NCI-H226 (cell line): Measurements from ENCODE around the gene MNX1.

Experiments used
- DNase-seq: peaks from one replicate; pipeline ENCODE4 v3.0.0-alpha.2; 2015

Gene MNX1

DNA sequence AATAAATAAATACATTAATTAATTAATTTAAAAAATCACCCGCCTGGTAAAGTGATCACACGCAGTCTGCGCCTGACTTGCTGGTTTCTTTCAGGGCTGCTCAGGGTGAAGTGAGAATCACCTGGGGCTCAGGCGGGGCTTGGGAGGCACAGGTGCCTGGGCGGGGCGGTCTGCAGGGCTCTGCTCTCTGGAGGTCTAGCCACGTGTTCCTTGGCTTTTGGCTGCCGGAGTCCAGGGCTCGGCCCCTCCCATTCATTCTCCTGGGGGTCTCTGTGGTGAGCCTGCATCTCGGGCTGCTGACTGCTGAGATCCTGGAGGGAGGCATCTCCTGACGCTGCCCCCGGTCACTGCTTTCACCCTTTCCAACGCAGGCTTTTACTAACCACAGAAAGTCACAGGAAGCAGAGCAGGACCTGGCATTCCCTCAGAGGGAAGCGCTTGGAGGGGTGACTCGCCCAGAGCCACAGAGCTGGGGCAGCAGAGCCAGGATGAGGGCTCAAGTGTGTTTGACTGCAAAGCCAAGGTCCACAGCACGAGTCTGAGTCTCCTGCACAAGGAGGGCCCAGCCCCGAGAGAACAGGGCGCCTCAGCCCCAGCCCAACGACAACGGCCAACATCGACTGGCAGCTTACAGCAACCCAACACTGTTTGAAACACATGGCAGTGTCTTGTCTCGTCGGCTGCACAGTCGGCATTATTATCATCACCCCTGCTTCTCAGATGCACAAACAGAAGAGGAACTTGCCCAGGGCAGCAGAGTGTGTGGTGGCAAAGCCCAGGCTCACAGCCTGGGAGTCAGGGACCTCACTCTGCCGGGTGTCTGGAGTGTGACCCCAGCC is 22.4 kb upstream of the MNX1 start:
- DNase-seq = no peak

- no peak for DNase-seq
Measured at GRCh38 chr7:157032128-157032527, 21.7 kb upstream of the MNX1 start.

DNA sequence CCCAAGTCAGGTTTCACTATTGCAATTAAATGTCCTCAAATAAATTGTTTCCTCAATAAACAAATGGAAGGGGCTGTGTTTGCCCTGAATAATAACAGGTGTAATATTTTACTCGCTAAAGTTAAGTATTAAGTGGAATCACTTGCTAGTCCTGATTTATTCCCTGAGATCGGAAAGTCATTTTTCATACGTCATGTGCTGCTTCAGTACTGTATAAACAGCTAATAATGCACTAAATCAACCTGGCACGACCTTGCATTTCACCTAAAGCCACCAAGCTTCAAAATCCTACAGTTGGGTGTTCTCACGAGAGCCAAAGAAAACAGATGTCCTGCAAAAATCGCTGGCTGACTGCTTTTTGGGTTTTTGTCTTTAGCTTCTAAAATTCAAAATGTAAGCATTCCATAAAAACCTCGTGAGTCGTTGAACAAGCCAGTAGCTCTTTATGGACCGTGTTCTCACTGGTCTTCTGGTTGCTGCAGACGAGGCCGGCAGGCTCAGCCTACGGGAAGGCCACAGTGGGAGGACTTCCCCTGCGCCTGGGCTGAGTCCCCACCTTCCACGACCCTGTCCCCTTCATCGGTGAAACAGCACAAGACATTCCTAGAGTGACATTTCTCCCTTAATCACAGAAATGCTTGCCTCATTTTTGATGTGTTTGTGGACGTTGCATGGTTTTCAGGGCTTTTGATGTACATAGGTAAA is 17.9 kb upstream of the MNX1 start:
- DNase-seq = no peak

DNA sequence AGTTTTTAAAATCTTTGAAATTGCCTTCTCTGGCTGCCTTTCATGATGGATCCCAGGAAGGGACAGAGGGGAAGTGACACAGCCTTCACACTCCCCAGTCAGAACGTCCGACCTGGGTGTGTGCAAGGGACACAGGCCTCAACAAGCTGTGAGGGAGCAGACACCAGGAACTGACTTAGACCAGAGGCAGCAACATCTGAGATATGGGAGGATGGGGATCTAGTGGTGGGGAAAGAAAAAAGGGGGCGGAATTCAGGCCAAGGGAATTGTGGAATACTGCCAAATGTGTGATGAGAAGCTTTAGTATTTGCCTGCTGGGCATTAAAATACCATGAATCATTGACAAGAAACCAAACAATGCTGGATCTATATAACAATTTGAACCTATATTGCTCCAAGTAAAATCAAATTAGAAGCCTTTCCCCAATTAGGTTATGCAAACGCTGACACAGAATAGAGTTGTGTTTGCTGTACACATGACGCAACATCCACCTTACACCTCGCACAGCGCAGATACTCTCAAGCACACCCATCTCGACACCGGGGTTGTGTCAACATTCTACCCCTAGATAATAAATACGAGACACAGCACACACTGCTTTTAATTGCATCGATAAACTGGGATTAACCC is 17.2 kb upstream of the MNX1 start:
- DNase-seq = peak; percentile 31

GRCh38 chr7:157024716-157025115 is 14.3 kb upstream of the MNX1 start:
- DNase-seq = no peak

DNA sequence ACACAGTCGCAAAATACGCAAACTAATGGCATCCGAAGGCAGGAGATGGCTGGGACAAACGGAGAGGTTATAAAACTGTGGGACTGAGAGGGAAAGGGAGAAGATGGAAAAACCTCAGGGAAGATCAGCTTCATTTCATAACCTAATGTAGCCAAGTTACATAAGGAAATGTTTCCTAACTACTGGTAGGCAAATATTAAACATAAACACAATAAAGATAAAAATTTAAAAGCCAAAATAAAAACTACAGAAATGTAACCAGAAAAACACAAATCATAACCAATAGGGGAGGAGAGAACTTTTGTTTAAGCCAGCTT is 13.1 kb upstream of the MNX1 start:
- DNase-seq = no peak

DNA sequence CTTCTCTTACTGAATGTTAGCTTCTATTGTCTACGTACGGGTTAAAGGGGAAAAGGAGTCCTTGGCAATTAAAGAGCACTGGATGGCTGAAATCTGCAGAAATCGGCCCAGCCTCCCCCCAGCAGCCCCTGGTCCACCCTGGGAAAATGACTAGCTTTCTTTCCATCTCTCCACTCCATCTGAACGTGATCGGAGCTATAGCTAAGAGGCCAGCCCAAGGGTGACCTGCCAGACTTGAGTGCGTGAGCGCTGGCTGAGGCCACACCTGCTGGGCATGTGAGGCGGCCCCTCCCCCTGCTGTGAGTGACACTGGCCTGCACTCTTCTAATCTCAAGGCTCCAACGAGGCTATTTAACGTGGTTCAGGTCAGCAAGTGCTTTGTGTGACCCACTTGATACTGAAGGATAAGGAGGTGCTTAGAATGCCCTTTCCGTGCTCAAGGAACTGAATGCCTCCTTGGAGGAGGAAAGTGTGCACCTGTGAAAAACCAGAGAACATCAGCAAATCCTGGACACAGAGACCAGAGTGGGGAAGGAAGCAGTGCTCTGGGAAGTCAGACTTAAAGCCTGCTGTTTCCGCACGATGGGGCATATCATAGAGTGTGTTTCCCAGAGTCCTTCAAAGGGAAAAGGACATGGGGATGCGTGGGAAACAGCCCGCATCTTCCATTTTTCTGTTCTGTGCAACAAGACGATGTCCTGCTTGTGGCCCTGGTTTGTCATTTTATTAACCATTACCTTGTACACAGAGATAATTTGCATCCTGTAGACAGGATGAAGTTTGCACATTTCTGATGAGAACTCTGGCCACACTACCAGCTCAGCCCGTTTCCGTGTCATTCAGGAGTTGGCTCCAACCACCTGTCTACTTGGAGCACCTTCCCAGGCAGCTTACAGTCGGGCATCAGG is 12.5 kb upstream of the MNX1 start:
- no peak for DNase-seq

- DNase-seq = no peak
Measured at GRCh38 chr7:157021871-157022680, 11.6 kb upstream of the MNX1 start.

GRCh38 chr7:157021071-157021870 is 10.8 kb upstream of the MNX1 start:
- DNase-seq = no peak

GRCh38 chr7:157020514-157021070 is 10.1 kb upstream of the MNX1 start:
- DNase-seq = no peak

DNA sequence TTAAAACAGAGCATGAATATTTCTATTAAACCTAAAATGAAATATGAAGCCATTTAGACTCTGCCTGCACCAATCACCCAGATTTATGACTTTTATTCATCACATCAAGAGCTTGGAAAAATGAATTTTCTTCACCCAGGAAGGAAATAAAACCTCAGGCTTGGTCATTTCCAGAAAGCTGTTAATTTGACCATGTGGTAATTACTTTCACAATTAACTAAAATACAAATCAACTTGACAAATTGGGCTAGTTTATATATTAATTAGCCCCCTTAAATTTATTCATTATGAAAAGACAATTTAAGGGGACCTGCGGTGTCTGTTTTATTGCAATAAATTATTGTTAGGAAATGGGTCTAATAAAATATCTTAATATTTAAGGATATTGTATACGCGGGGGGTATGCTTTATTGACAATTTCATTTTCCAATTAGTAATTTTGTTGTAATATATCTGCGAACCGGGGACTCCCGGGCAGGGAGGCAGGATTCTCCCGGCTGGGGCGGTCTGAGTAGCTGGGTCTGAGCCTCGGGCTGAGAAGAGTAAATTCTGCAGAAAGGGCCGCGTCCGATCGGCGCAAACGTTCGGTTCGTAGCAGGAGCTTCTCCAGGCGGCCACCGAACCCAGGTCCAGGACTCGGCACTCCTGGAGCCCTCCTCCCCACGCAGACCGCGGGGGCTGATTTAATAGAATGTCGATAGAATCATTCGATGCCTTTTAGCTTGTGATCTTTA is 9.4 kb upstream of the MNX1 start:
- no peak for DNase-seq

GRCh38 chr7:157018997-157019608 is 8.6 kb upstream of the MNX1 start:
- no peak for DNase-seq

DNA sequence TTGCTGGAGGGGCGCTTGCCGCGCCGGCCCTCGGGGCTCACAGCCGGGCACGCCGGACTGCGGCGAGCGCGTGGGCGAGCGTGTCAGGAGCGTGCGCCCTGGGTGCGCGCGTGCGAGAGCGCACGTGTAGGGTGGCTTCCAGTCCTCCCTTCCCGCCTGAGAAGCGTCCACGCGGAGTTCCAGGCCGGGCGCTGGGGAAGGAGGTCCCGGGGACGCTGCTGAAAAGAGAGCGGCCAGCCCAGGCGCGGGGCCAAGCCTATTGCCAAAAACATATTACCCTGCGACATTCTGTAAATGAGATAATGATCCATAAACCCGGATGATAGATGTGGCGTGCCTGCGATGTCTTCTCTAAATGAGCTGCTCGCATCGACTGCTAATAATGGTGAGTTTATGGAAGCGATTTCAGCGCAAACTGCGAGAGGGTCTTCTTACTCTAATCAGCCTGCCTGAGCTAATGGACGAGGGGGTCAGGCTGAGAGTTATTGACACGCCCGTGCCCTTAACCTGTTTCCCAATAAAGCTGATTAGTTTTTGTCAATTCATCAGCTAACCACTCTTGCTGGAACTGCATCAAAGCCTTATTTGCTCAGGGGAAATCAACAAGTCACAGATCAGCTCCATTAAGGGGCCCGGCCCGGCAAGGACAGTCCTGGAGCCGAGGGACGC is 8.0 kb upstream of the MNX1 start:
- DNase-seq = no peak

DNA sequence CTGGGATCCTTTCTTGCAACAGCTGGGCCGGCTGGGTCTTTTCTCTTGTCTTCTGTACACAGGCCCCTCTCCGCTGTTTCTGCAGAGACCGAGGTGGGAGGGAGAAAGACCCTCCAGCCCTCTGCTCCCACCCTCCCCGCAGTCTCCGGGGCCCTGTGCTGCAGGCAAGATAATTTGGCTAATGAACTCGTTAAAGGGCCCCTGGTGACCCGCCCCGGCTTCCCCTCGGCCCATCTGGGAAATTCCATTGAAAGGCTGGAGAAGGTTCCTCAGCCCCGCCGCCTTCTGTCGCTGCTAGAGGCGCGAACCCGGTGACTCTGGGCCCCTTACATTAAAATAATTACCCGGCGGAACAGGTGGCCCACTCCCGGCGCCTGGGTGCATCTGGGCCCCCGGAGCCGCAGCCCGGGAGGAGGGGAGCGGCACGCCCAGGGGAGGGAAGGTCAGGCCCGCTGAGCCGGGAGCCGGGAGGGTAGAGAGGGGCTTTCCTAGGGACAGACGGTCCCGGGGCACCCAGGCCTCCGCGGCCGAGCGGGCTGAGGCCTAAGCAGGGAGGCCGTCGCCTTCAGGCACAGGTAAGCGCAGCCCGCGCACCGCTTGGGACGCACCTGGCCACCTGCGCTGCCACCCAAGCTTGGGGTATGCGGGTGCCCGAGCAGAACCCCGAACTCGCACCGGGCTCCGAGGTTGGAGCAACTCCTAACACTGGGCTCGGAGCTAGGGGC is 7.3 kb upstream of the MNX1 start:
- DNase-seq = no peak

GRCh38 chr7:157017149-157017548 is 6.7 kb upstream of the MNX1 start:
- DNase-seq = no peak

DNA sequence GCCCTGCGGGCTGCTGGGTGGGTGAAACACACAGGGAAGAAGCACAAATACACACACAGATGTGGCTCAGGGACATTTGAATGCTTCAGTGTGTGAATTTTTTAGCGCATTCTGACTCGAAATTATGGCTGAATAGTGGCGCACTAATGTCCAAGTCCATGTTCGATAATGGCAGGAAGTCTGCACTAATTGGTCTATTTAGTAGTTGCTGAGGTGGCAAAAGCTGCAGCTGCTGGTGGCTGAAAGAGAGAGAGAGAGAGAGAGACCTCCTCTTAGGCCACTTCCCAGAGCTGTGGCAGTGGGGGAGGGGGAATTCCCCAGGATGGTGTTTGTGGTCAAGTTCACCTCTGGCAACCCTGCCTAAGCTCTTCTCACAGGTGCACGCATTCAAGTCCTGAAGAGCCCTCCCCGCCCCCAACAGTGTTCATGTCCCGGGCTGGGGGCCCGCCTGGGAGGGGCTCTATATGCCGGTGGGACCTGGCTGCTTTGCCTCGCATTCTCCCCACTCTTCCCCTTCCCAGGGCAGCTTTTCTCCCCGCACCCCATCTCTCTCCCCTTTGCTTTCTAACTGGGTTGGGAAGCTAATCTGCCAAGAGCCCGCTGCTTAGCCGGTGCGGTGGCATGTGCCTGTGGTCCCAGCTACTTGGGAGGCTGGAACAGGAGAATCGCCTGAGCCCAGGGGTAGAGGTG is 6.0 kb upstream of the MNX1 start:
- no peak for DNase-seq

DNA sequence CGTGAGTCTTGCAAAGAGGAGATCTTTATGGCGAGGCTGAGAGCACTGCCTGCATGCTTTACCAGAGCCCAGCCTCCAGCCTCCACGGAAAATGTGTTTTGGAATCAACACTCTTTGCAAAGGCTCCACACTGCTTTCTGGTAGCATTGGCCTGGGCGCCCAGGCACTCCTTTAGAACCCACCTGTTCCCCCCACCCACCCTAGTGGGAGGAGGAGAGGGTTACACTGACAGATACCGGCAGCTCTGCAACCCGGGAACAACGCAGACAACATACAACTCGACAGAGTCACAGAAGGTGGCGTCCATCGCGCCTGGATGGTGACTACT is 5.5 kb upstream of the MNX1 start:
- DNase-seq = no peak
